Ovary (tissue), 9 donors: ENCODE results near the gene PLVAP. TPM values are rescaled to one million over a fixed set of nuclear protein-coding genes. Genes with fewer than 3 reads are reported as not detected.

Experiments used
- DNase-seq, 5 donors: peaks; one replicate each; pipeline ENCODE4 v3.0.0-alpha.2; 2019 to 2020
- H3K27ac ChIP-seq, 2 donors: fragments of 200-600 bp; one replicate each; pipeline versions ENCODE4 v1.5.1 to v1.8.0; 2019 to 2022
- H3K27me3 ChIP-seq: fragments of 200-600 bp; one replicate; pipeline ENCODE4 v1.8.0; 2022
- H3K36me3 ChIP-seq: fragments of 200-600 bp; sonication (generic); one replicate; pipeline ENCODE4 v1.5.1; 2019
- H3K4me1 ChIP-seq: one replicate; pipeline ENCODE4 v1.8.1; 2013; ENCODE audit warnings: mild to moderate bottlenecking, moderate library complexity; ENCODE audit not compliant: insufficient read depth
- H3K4me3 ChIP-seq: fragments of 200-600 bp; sonication (generic); one replicate; pipeline ENCODE4 v1.5.1; 2017
- H3K9me3 ChIP-seq, 2 donors: fragments of 200-600 bp in 1 of 2; sonication (generic) in 1 of 2; one replicate each; pipeline versions ENCODE4 v1.5.1 to v1.8.1; 2013 to 2019; ENCODE audit warnings: mild to moderate bottlenecking in 1 of 2, moderate library complexity in 1 of 2
- EP300 ChIP-seq: sonication (generic); formaldehyde crosslinking; IDR thresholded peaks from one replicate; pipeline ENCODE4 v1.6.1; 2017; ENCODE audit warnings: antibody characterized with exemption
- POLR2A ChIP-seq: fragments of 450-650 bp; IDR thresholded peaks from one replicate; pipeline ENCODE4 v1.6.1; 2017; ENCODE audit warnings: antibody characterized with exemption, mild to moderate bottlenecking, moderate library complexity
- WGBS, 3 donors: extraction: QIAGEN DNeasy Blood & Tissue Kit in 1 of 3; methylation state at CpG; one replicate each; pipeline versions ENCODE4 v1.1.5 to v1.1.7; 2013 to 2017; 5-methylcytosine and 5-hydroxymethylcytosine counted together
- intact Hi-C, 4 donors: fragments of 100-400 bp; cut with DNase I; formaldehyde crosslinking; loops; one replicate each; pipeline versions ENCODE4 v1.11.0 to v1.15.1; 2022 to 2023
- polyA plus RNA-seq, 2 donors: library from polyadenylated mRNA; stranded (reverse); fragments of 200-250 nt in 1 of 2; fragments of 350-450 nt in 1 of 2; fragmentation: Illumina TruSeq in 1 of 2; extraction: RNeasy Lipid Tissue Mini Kit (QIAGEN cat#74804) in 1 of 2; gene quantifications; one replicate each; pipeline ENCODE4 v1.2.3, GENCODE V29; 2013 to 2014
- total RNA-seq, 7 donors: library from RNA; depleted of rRNA in 2 of 7; stranded (reverse); fragments of >200 nt in 2 of 7; fragmentation: NEBNext Ultra II Directional in 3 of 7; extraction: Animal tissue kit (Norgen Biotek cat#: 25700) in 3 of 7; gene quantifications; one replicate each; pipeline versions ENCODE4 v1.1.0 to v1.2.4, GENCODE V29; 2016 to 2023
- TF ChIP-seq, protein P1 (sequence below), 3 donors: fragments of 450-650 bp in 2 of 3; fragments of 200-600 bp in 1 of 3; IDR thresholded peaks; one replicate each; pipeline versions ENCODE4 v1.5.1 to v1.8.0; 2016 to 2022; ENCODE audit warnings: antibody characterized with exemption in 3 of 3, mild to moderate bottlenecking in 1 of 3
- donor health status: DM: no; HTN: no; CAD: no; lungs with moderate emphysema.
- donor health status: DM: no; HTN: no; CAD: no.
- donor health status: Bipolar disorder and iron deficiency.
- donor health status: DM: yes; HTN: yes; CAD: no.
- donor health status: DM: no; HTN: no; CAD: no.
- donor health status: DM: yes; HTN: yes; CAD: no.

PLVAP gene
- total and polyA plus RNA-seq, 9 donors, result 2.0 to 22.7 (median 8.3) TPM

GRCh38 chr19:17393914-17394313 lies 16.8 kb upstream of the PLVAP start, which contains the start of gene CCDC194:
Gene CCDC194 (minus strand): TSS chr19:17394196. CDS start chr19:17394158, 38 bp downstream.
- no peaks in the 10 kb centered on the region for H3K9me3 ChIP-seq
- peaks cover 11% of the 10 kb centered on the region for H3K4me1 ChIP-seq
- intact Hi-C loops, result loop anchor here in 3 of 4 donors (5.0 to 10.0 kb wide), 2 partner anchors 71 to 73 kb away; partner anchors contain the start of gene NXNL1 (in 1 of the 3)
- H3K36me3 ChIP-seq, result no peaks in the 10 kb centered on the region
- peak in 4 of 5 donors; percentile 53 to 71 (median 62) for DNase-seq
- H3K27me3 ChIP-seq, result no peaks in the 10 kb centered on the region
- peak within 1 kb of the TSS in 1 of 2 donors; percentile 28 for H3K27ac ChIP-seq
- no peak within 1 kb of the TSS for H3K4me3 ChIP-seq
- TF ChIP-seq POLR2A (peak; percentile 17), EP300 (no peak)
- TF ChIP-seq, protein P1, sequence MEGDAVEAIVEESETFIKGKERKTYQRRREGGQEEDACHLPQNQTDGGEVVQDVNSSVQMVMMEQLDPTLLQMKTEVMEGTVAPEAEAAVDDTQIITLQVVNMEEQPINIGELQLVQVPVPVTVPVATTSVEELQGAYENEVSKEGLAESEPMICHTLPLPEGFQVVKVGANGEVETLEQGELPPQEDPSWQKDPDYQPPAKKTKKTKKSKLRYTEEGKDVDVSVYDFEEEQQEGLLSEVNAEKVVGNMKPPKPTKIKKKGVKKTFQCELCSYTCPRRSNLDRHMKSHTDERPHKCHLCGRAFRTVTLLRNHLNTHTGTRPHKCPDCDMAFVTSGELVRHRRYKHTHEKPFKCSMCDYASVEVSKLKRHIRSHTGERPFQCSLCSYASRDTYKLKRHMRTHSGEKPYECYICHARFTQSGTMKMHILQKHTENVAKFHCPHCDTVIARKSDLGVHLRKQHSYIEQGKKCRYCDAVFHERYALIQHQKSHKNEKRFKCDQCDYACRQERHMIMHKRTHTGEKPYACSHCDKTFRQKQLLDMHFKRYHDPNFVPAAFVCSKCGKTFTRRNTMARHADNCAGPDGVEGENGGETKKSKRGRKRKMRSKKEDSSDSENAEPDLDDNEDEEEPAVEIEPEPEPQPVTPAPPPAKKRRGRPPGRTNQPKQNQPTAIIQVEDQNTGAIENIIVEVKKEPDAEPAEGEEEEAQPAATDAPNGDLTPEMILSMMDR (IDR thresholded peaks at IDR 0.05), result no peak
- WGBS, 3 donors, result 3 to 36% (median 5%) methylated on average over 39 to 41 of the region's 41 CpGs

DNA sequence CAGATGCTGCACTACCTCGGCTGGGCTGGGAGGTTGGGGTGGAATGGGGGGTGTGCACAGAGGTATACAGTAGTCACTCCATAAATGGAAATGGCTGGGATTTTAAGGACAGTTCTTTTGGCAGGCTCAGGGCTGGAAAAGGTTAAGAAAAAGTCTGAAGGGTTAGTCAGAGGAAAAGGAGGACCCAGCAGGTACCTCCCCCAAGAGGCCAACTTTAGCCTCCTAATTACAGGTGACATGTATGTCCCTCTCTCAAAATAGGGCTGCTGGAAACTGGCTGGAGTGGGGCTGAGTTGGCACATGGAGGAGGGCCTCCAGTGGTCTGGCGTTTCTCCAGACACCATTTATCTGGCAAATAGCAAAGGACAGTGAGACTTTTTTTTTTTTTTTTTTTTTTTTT lies 15.9 kb upstream of the PLVAP start:
- DNase-seq, result no peak
- intact Hi-C loops, result loop anchor here in 3 of 4 donors (5.0 to 10.0 kb wide), 2 partner anchors 72 to 74 kb away; partner anchors contain the start of gene NXNL1 (in 1 of the 3)
- no peak overlapping the region for H3K4me3 ChIP-seq

GRCh38 chr19:17391371-17392151 lies 14.4 kb upstream of the PLVAP start:
- intact Hi-C loops, result loop anchor here in 3 of 4 donors (2.0 to 10.0 kb wide), 4 partner anchors 45 to 99 kb away; partner anchors contain the start of gene NXNL1 (in 1 of the 3)
- TF ChIP-seq EP300 (no peak), POLR2A (no peak)
- TF ChIP-seq, protein P1 (IDR thresholded peaks at IDR 0.05), result no peak
- Histone ChIP-seq H3K4me1 (peaks cover 11% of the 10 kb centered on the region), H3K4me3 (peak overlapping the region; percentile 54), H3K27me3 (no peaks in the 10 kb centered on the region), H3K27ac (no peak overlapping the region), H3K36me3 (no peaks in the 10 kb centered on the region), H3K9me3 (no peaks in the 10 kb centered on the region)
- peak in 1 of 5 donors; percentile 38 for DNase-seq
- 6 to 8% (median 8%) methylated on average over 25 to 26 of the region's 26 CpGs for WGBS, 3 donors

More for the DNA sequence above, 15.9 kb upstream of the PLVAP start:
- WGBS, 3 donors, result 18 to 32% (median 23%) methylated on average over 2 of the region's 2 CpGs
- H3K9me3 ChIP-seq, result no peaks in the 10 kb centered on the region
- H3K27ac ChIP-seq, result no peak overlapping the region
- peaks cover 11% of the 10 kb centered on the region for H3K4me1 ChIP-seq
- no peaks in the 10 kb centered on the region for H3K27me3 ChIP-seq
- TF ChIP-seq POLR2A (no peak), EP300 (no peak)
- TF ChIP-seq, protein P1 (IDR thresholded peaks at IDR 0.05), result no peak
- no peaks in the 10 kb centered on the region for H3K36me3 ChIP-seq

DNA sequence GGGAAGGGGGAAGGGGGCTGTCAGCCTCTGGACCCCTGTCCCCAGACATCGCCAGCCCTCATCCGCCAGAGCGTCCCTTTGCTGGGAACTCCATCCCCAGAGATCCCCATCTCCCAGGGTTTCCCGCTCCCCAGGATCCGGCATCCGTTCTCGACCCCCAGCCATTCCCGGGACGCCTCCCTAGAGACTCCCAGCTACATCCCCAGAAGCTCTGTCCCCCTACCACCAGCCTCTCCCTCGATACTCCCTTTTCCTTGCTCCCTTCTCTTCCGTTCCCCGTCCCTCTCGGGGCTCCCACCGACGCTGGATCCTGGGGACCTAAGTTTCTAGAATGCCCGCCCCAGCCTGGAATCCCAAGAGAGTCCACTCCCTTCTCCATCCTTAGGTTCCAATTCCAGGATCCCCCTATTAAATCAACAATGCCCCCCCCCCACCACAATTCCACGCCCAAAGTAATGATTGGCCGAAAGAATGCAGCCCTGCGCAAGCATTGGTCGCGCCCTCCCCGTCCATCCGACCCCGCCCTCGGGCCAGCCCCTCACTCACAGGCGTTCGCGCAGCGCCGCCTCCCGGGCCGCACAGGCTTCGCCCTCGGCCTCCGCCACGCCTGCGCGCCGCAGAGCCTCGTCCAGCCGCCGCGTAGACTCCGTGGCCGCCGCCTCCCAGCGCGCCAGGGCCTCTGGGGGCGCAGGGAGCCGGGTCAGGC lies 13.7 kb upstream of the PLVAP start:
- Histone ChIP-seq H3K27ac (no peak overlapping the region), H3K27me3 (no peaks in the 10 kb centered on the region), H3K36me3 (no peaks in the 10 kb centered on the region), H3K4me1 (peaks cover 11% of the 10 kb centered on the region), H3K4me3 (peak overlapping the region; percentile 54), H3K9me3 (no peaks in the 10 kb centered on the region)
- intact Hi-C loops, result loop anchor here in 3 of 4 donors (2.0 to 10.0 kb wide), 4 partner anchors 44 to 98 kb away; partner anchors contain the start of gene NXNL1 (in 1 of the 3)
- TF ChIP-seq EP300 (no peak), POLR2A (peak; percentile 16)
- TF ChIP-seq, protein P1 (IDR thresholded peaks at IDR 0.05), result peak; percentile 82 to 94 (median 87)
- peak; percentile 91 to 95 (median 93) for DNase-seq
- WGBS, 3 donors, result 0 to 1% (median 1%) methylated on average over 43 to 50 of the region's 50 CpGs
